DMS114 treated with DMSO at 0.1 percent for 48 hours (cell line): ENCODE measurements around the gene SERINC1.
"Not testable (repeated sequence)": the region's sequence is repeated elsewhere in the genome, so short reads cannot be mapped to it uniquely, and the experiment has no call there.

Source experiments
- DNase-seq: peaks from one replicate; lab custom pipeline; 2025; ENCODE audit not compliant: unreplicated experiment; lab: John Stamatoyannopoulos, UW

SERINC1 gene

DNA sequence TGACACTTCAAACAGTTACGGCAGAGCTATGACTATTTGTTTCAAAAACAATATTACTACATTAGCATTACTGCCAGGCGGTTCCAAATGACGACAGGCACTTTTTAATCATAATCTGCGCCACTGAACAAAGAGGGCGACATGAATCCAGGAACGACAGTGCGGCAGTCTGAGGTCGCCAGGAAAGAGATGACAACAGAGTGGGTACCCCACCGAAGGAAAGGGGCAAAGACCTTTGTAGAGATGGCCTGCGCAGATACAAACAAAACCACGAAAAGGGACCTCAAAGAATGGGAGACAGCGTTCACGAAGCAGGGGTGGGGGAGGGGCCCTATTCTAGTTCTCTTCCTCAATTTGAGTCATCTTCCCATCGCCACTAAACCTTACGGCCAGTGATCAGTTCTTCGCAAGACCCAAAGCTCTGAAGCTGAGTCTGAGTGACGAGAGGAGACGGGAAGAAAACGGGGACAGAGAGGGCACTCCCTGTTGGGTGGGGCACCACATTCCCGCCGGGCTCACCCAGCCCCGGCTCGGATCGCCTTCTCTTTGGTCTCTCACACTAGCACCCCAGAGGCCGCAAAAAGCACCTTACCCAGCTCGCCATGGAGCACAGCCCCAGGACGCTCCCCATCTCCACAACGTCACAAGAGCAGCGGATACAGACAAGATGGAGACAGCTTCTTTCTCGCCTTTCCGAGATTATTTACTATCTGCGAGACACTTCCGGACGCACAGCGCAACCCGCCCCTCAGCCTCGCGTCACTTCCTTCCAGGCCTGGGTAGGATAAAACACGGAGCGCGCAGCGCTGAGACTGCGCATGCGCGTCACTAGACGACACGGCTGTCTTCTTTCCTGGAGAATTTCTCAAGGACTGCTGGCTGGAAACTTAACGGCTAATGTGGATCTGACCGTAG is at the start of gene SERINC1:
TSS of gene SERINC1 (minus strand) at position 701 of the 915 bp plus-strand sequence. CDS start at position 631, 70 bp downstream.
- DNase-seq: peak; percentile 90

DNA sequence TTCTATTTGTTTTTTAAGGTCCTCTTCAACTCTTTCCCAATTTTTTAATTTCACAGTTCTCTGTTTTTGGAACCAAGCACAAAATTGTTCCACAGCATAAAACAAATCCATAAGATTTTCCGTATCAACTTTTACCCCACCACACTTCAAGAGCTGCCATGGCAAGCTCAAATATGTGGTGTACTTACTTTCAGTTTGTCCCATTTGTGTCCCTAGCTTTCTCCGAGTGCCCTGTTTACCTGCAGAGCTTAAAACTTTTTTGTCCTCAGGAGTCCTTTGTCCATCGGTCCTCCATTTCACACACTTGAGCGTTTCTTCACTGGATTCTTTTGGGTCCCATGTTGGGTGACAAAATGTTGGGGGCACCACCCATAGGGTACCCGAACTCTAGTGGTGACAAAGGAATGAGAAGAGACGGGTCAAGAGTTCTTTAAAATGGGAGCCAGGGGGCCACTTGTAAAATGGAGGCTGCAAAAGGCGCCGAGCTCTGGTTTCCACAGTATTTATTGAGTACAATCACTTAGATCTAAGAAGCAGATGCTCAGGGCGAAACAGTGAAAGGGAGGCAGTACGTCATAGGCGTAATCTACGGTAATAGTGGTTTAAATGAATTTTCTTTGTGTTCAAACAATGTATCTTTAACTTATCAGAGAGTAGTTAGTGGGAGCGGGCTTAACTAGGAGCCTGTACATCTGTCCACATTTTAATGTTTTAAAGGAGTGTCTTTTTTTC is 39.8 kb upstream of the SERINC1 start:
- DNase-seq: no peak

DNA sequence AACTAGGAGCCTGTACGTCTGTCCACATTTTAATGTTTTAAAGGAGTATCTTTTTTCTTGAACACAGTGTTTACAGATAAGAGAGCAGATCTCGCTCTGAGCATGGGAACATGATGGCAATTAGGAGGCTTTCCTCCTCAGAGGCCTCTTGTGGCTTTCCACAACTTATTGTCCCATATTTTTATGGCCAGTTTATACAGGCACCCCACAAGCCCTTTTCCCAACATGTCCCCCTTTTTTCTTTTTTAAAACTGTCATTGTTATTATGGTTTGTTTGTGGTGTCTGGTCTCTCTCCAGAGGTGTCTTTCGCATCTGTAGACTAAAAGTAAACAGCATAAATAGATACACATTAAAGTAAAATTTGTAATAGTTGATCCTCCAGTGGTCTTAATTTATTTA is 33.6 kb upstream of the SERINC1 start:
- DNase-seq: not testable (repeated sequence)

DNA sequence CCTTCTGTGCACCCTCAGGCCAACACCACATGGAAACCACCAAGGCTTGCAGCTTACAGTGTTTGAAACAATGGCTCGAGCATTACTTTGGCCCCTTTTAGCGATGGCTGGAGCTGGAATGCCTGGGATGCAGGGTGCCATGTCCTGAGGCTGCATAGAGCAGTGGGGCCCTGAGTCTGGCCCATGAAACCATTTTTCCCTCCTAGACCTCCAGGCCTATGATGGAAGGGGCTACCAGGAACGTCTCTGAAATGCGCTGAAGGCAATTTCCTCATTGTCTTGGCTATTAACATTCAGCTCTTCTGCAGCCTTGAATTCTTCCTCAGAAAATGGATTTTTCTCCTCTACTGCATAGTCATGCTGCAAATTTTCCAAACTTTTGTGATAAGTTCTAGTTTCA is 29.9 kb upstream of the SERINC1 start:
- no peak for DNase-seq

DNA sequence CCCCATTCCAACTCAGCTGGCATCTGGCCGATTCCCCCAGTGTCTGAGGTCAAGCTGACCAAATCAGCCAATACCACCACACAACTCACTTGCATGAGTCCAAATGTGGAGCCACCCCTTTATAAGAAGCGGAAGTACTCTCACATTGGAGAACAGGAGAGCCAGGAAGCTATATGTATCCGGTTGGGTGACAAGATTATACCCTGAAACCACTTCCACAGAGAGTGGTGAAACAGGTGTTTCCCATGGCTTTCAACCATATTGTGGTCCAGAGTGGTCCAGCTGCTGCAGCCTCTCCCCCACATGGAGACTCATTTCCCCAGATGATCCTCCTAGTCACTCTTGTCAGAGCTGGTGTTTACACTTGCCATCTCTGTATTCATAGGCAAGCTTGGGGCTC is 24.0 kb upstream of the SERINC1 start:
- DNase-seq: no peak

DNA sequence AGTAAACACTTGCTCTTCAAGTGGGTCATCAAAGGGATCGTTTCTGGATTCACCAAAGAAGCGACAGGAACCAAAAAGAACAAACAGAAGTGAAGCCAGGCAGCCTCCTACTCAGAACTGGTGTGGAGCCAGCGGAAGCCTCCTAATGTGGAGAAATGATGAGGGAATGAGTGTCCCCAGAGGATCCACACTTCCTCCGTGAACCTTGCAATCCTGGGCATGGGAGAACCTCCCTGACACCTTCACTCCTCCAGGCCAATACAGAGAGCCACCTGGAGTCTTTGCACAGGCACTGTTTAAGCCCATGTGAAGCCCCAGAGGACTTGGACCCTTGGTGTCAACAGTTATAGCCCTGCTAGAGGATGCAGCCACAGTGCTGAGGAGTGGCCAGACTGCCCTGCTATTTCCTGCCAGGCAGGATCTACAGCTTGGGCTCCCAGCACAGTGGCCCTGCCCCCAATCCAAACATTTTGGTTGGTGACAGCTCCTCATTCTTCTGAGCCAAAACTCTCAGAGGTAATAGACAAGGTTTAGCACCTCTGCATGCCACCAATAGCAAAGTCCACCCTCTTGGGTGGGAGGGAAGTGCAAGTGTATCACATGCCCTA is 23.2 kb upstream of the SERINC1 start:
- DNase-seq: no peak

DNA sequence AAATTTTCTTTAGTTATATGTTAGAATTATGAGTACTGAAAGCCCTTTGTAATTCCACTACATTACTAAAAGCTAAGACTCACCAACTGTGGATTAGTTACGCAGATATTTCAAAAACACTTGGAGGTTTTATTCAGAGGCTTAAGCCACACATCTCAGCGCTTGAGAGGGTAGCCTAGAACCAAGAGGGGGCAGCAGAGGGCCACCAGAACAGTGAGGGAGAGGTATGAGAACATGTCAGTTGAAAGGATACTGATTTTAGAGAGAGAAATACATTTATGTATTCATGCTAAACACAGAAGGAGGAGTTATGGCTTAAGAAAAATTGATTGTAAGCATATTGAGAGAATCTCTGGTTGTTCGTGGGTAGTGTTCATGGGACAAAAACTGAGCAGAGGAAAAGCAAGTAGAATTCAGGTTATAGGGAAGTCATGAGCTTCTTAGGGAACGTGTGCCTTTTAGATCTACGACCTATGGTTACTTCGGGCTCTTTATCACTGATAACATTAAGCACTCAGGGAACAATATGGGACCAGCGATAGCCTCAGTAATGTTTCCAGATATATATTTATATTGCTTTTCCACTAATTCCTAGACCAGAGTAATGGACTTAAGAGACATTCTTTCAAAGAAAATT is 20.4 kb upstream of the SERINC1 start:
- DNase-seq: peak; percentile 43

DNA sequence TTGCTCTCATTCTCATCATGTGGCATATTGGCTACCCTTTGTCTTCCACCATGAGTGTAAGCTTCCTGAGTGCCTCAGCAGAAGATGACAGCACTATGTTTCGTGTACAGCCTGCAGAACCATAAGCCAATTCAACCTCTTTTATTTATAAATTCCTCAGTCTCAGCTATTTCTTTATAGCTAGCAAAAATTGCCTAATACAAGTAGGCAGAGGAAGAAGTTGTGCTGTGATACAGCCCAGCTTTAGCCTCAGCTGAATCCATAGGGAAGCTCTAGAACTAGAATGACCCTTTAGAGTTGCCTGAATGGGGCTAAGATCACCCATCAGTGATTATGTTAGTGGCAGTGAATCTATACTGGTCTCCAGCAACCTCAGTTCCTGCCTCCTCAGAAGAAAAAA is 19.0 kb upstream of the SERINC1 start:
- DNase-seq: no peak

DNA sequence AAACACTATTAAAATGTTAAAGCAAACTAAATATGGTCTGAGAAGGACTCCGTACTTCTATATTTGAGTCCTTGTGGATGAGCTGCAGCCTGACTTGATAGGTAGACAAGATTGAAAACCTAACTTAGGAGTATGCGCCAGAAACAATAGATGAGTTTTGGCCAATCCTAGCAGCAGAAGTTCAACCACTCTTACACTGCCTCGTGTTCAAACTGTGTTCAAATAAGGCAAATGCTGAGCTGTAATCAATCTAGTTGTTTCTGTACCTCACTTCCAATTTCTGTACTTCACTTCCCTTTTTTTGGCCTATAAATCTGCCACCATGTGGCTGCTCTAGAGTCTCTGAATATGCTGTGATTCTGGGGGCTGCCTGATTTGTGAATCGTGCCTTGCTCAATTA is 13.2 kb upstream of the SERINC1 start:
- no peak for DNase-seq

DNA sequence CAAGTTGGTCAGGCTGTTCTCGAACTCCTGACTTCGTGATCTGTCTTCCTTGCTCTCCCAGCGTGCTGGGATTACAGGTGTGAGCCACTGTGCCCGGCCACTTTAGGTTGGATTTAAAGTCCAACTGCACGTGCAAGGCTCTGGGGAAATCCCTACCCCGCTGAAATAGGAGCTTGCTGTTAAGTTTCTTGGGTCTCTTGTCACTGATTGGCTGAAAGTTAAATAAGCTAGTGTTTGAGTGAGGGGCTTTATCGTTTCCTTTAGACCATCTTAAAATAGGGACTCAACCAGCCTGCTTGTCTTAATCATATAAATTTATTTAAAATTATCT is 11.1 kb upstream of the SERINC1 start:
- no peak for DNase-seq

DNA sequence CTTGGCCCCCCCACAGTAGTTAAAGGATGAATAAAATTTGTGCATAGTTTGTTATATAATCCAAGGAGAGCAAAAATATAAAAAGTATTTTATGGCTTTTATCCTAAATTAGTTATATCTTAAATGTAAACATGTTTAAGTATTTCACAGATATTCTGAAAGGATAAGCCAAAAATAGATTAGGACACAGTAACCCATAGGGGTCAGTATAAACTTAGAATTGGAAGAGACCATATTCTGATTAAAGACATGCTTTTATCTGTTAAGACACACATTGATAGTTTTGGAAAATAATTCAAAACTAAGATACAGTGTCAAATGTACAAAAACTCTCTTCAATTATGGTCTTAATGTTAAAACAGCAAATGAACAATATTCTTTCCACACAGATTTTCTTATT is 4.5 kb upstream of the SERINC1 start:
- DNase-seq: peak; percentile 55

DNA sequence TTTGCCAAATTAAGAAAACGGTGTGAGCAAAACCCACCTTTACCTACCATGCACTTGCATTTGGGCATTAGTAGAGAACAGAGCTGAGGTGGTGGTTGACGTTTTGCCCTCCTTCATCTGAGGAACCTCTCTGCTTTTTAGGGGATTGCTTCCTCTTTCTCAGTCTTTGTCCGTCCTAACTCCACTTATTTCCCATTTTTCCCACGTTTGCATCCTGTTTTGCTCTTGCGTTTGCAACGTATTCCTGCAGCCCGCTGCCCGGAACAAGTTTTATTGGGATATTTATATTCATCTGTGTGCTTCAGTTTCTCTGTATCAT is 374 bp upstream of the SERINC1 start:
- no peak for DNase-seq

DNA sequence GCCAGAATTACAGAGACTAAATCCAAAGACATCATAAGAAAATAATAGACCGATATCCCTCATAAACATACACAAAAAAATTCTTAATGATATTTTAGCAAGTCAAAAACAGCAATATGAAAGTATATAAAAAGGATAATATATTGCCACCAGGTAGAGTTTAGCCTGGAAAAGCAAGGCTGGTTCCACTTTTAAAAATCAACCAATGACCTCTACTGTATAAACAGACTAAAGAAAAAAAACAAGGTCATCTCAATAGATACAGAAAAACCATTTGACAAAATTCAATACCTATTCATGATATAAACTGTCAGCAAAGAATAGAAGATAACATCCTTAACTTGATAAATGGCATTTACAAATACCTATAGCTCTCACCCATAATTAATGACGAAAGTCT is 9.7 kb downstream of the SERINC1 start:
- no peak for DNase-seq

DNA sequence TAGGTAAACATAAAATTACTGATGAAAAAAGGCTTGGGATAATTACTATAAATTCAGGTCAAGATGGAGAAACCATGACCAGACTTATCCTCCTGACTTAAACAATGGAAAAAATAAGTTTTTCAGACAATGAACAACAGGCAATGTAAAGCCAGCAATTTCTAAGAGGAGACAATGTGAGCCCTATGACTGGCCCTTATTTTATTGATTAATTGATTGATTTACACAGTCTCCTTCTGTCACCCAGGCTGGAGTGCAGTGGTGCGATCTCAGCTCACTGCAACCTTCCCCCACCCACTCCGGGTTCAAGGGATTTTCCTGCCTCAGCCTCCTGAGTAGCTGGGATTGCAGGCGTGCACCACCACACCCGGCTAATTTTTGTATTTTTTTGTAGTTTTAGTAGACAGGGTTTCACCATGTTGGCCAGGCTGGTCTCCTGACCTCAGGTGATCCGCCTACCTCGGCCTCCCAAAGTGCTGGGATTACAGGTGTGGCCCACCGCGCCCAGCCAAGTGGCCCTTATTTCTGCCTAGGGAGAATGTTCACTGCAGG is 11.7 kb downstream of the SERINC1 start:
- not testable (repeated sequence) for DNase-seq

DNA sequence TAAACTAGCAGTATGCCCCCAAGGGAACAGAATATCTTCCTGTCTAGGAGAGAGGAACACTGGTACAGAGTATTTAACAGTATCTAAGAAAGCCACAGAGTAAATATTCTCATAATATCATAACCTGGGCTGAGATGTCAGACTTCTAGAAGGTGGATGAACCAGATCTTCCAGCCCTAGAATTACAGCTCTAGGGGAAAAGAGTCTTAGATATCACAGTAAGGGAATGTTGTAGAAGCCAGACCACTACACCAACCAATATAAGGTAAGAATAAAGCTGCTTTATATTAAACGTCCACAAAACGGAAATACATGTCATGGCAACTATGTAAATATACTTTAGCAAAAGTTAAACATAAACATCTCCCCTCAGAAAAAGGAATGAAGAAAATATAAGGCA is 12.4 kb downstream of the SERINC1 start:
- no peak for DNase-seq

DNA sequence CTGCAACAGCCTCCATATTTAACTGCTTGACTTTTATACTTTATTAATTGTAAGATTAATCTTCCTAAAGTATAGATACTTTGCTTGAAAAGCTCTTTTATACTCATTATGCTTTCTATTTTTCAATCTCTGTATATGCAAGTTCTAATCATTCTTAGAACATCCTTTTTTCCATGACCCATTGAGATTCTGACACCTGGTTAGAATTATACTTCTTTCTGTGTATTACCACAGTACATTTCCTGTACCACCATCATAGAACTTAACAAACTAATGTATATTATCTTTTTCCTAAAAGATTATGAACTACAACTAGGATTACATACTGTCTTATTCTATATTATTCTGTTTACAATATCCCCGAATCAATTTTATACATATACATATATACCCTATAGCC is 13.5 kb downstream of the SERINC1 start:
- no peak for DNase-seq

DNA sequence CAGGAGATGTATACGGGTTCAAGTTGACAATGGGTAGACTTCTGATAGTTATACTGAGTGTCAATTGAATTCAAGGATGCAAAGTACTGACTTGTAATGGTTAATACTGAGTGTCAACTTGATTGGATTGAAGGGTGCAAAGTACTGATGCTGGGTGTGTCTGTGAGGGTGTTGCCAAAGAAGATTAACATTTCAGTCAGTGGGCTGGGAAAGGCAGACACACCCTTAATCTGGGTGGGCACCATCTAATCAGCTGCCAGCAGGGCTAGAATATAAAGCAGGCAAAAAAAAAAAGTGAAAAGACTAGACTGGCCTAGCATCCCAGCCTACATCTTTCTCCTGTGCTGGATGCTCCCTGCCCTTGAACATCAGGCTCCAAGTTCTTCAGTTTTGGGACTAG is 16.5 kb downstream of the SERINC1 start:
- DNase-seq: not testable (repeated sequence)

DNA sequence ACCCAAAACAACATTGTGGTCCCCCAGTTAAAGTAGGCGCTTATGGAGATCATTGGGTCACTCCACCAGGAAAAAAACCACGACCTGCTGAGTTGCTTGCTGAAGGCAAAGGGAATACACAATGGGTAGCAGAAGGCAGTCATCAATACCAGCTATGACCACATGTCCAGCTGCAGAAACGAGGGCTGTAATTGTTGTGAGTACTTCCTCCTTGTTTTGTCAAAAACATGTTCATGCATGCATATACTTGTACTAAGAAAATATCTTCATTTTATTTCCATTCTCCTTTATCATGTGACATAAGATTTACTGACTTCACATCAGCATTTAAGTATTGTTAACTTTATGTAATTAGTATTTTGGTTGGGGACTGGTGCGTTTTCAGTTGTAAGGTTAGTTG is 16.9 kb downstream of the SERINC1 start:
- DNase-seq: no peak

DNA sequence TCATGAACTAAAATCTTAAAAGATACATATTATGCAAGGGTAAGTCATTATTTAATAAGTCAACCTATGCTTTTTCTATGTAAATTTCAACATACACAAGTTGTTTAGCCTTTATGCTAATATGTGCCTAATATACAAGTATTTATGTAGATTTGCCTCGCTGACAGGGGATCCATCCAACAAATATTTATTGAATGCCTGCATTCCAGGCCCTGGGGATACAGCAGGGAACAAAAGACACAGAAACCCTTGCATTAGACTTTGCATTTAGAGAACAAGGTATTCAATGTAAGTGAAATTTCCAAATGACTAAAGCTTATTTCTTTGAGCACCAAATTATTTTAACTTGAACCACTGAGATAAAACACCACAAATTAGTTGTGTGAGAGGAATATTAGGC is 19.1 kb downstream of the SERINC1 start:
- DNase-seq: no peak

DNA sequence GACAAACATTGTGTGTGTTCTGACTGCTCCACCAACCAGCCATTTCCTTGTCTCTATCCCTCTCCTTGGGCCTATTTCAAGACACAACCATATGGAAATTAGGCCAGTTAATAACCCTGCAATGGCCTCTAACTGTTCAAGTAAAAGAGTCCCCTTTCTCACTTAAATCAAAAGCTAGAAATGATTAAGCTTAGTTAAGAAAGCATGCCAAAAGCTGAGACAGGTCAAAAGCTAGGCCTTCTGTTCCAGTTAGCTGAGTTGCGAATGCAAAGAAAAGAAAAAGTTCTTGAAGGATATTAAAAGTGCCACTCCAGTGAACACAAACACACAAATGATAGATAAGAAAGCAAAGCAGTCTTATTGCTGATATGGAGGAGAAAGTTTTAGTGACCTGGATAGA is 22.5 kb downstream of the SERINC1 start:
- no peak for DNase-seq

DNA sequence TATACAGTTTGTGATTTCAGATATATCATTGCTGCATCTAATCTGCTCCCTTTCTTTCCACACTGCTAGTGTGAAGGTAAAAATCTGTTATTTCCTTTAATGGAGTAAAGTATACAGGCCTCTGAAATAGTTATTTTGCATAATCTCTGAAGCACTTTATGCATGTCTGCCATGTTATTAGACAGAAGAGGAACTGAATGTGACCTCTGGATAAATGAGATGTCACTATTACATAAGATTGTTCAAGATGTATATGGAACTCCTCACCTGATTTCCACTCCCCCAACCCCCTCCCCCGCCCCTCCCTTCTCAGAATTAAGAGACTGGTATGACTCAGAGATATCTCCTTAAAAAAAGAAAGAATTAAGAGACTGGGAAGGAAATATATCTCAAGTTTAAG is 26.3 kb downstream of the SERINC1 start:
- no peak for DNase-seq
